Peyer's patch (tissue), 4 donors: ENCODE measurements around the gene TRIML2. TPM values are rescaled to one million over a fixed set of nuclear protein-coding genes. Genes with fewer than 3 reads are reported as not detected.
"Not testable (repeated sequence)": the region's sequence is repeated elsewhere in the genome, so short reads cannot be mapped to it uniquely, and the experiment has no call there.

Experiments
- DNase-seq, 3 donors: peaks; one replicate each; pipeline ENCODE4 v3.0.0-alpha.2; 2017 to 2019
- H3K27ac ChIP-seq, 4 donors: fragments of 200-600 bp; sonication (generic); one replicate each; pipeline ENCODE4 v1.5.1; 2016 to 2019
- H3K27me3 ChIP-seq, 2 donors: fragments of 200-600 bp; sonication (generic); one replicate each; pipeline ENCODE4 v1.5.1; 2019
- H3K36me3 ChIP-seq, 3 donors: fragments of 200-600 bp; sonication (generic); one replicate each; pipeline ENCODE4 v1.5.1; 2016 to 2019
- H3K4me1 ChIP-seq, 4 donors: fragments of 200-600 bp; sonication (generic); one replicate each; pipeline ENCODE4 v1.5.1; 2016 to 2019
- H3K4me3 ChIP-seq, 4 donors: fragments of 200-600 bp; sonication (generic); 1 replicate in 3 of 4; 2 replicates in 1 of 4; pipeline ENCODE4 v1.5.1; 2016 to 2019; ENCODE audit warnings: mild to moderate bottlenecking in 1 of 4
- H3K9me3 ChIP-seq, 4 donors: fragments of 200-600 bp; sonication (generic); one replicate each; pipeline ENCODE4 v1.5.1; 2016 to 2019; ENCODE audit warnings: mild to moderate bottlenecking in 1 of 4
- CTCF ChIP-seq, 6 experiments: fragments of 450-650 bp in 4 of 6; fragments of 200-600 bp in 2 of 6; sonication (generic) in 1 of 6; IDR thresholded peaks; one replicate each; pipeline ENCODE4 v1.5.1; 2017 to 2019; ENCODE audit warnings: antibody characterized with exemption in 6 of 6, mild to moderate bottlenecking in 3 of 6, moderate library complexity in 1 of 6
- POLR2A ChIP-seq, 2 donors: fragments of 450-650 bp; IDR thresholded peaks; one replicate each; pipeline ENCODE4 v1.5.1; 2017; ENCODE audit warnings: antibody characterized with exemption in 2 of 2, mild to moderate bottlenecking in 2 of 2, moderate library complexity in 2 of 2
- total RNA-seq, 4 donors: library from RNA; depleted of rRNA; stranded (reverse); fragments of >200 nt; gene quantifications; one replicate each; pipeline ENCODE4 v1.1.0, GENCODE V29; 2016

Gene TRIML2
- total RNA-seq, 4 donors from 2014 or later, result not detected

- no peaks in the 10 kb centered on the region for H3K9me3 ChIP-seq
- no peak for DNase-seq
- no peak overlapping the region for H3K4me3 ChIP-seq
- H3K27me3 ChIP-seq, result no peaks in the 10 kb centered on the region
- H3K36me3 ChIP-seq, result no peaks in the 10 kb centered on the region
- H3K4me1 ChIP-seq, result no peaks in the 10 kb centered on the region
- no peak for TF ChIP-seq POLR2A (IDR thresholded peaks at IDR 0.05)
- no peak for TF ChIP-seq CTCF (IDR thresholded peaks at IDR 0.05)
- H3K27ac ChIP-seq, result no peak overlapping the region
These were observed 48.3 kb downstream of the TRIML2 start for GRCh38 chr4:188061083-188061482.

- no peak overlapping the region for H3K4me3 ChIP-seq
- TF ChIP-seq CTCF (IDR thresholded peaks at IDR 0.05) (no peak), POLR2A (IDR thresholded peaks at IDR 0.05) (no peak)
- H3K36me3 ChIP-seq, result no peaks in the 10 kb centered on the region
- H3K4me1 ChIP-seq, result no peaks in the 10 kb centered on the region
- no peaks in the 10 kb centered on the region for H3K9me3 ChIP-seq
- no peaks in the 10 kb centered on the region for H3K27me3 ChIP-seq
- DNase-seq, result no peak
- no peak overlapping the region for H3K27ac ChIP-seq
These were observed 56.1 kb downstream of the TRIML2 start for GRCh38 chr4:188053302-188053701.

- DNase-seq, result no peak
- Histone ChIP-seq H3K27ac (no peak overlapping the region), H3K36me3 (no peaks in the 10 kb centered on the region), H3K9me3 (peaks cover 0 to 4% (median 0%) of the 10 kb centered on the region in 4 donors), H3K27me3 (no peaks in the 10 kb centered on the region), H3K4me3 (no peak overlapping the region), H3K4me1 (no peaks in the 10 kb centered on the region)
- no peak for TF ChIP-seq POLR2A (IDR thresholded peaks at IDR 0.05)
- TF ChIP-seq CTCF (IDR thresholded peaks at IDR 0.05), result no peak
These were observed 62.7 kb downstream of the TRIML2 start for GRCh38 chr4:188046657-188047056.

DNA sequence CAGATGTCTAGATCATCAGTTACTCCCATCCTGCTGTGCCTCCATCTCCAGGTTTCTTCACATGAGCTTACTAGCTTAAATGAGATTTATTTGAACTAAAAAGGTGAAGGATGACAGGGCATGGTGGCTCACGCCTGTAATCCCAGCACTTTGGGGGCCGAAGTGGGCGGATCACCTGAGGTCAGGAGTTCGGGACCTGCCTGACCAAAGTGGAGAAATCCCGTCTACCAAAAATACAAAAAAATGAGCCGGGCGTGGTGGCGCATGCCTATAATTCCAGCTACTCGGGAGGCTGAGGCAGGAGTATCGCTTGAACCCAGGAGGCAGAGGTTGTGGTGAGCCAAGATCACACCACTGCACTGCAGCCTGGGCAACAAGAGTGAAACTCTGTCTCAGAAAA lies 63.9 kb downstream of the TRIML2 start:
- H3K27me3 ChIP-seq, H3K27ac ChIP-seq, H3K4me3 ChIP-seq, DNase-seq, H3K9me3 ChIP-seq, H3K4me1 ChIP-seq, H3K36me3 ChIP-seq: not testable (repeated sequence)

DNA sequence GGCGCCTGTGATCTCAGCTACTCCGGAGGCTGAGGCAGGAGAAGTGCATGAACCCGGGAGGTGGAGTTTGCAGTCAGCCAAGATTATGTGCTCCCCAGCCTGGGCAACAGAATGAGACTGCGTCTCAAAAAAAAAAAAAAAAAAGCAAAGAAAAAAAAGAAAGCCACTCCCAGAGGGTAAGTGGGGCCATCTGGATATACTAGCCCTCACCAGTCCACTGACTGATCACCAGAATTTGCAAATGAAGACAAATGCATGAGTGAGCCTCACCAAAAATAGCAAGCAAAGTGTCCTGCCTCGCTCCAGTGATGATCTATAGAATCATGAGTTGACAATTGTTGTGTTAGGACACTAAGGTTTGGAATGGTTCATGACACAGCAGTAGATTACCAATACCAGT lies 66.2 kb downstream of the TRIML2 start:
- TF ChIP-seq CTCF (IDR thresholded peaks at IDR 0.05), result no peak
- TF ChIP-seq POLR2A (IDR thresholded peaks at IDR 0.05), result no peak
- Histone ChIP-seq H3K27me3 (no peaks in the 10 kb centered on the region), H3K9me3 (peaks cover 0 to 4% (median 0%) of the 10 kb centered on the region in 4 donors)

DNA sequence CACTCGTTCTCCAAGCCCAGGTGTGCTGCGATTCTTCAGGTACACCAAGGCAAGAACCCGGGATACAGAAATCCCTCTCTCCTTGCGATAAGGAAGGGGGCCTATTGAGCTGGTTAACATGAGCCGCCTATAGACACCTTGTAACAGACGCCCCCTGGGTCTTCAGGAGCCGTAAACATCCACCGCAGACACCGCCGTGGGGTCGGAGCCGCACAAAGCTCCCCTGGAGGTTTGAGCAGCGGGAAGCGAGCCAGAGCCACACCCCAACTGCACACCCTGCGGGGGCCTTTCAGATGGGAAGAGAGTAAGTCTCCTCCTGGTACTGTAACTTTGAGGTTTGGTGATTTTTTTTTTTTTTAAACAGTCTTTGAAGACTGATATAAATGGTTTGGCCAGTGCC lies 67.2 kb downstream of the TRIML2 start:
- H3K4me1 ChIP-seq, result no peaks in the 10 kb centered on the region
- no peak for DNase-seq
- no peaks in the 10 kb centered on the region for H3K36me3 ChIP-seq
- no peaks in the 10 kb centered on the region for H3K27me3 ChIP-seq
- no peak for TF ChIP-seq POLR2A (IDR thresholded peaks at IDR 0.05)
- no peak for TF ChIP-seq CTCF (IDR thresholded peaks at IDR 0.05)
- H3K9me3 ChIP-seq, result peaks cover 0 to 4% (median 0%) of the 10 kb centered on the region in 4 donors
- no peak overlapping the region for H3K27ac ChIP-seq
- H3K4me3 ChIP-seq, result no peak overlapping the region

More for the DNA sequence above, 66.2 kb downstream of the TRIML2 start:
- Histone ChIP-seq H3K4me1 (no peaks in the 10 kb centered on the region), H3K4me3 (no peak overlapping the region), H3K27ac (no peak overlapping the region), H3K36me3 (no peaks in the 10 kb centered on the region)
- no peak for DNase-seq
